22Rv1 (cell line): ENCODE data around the gene SRP19.

Source experiments
- CTCF ChIP-seq: fragments of 450-650 bp; IDR thresholded peaks from 2 replicates; pipeline ENCODE4 v1.5.1; 2017; ENCODE audit warnings: mild to moderate bottlenecking
- ZFX ChIP-seq: fragments of 450-650 bp; IDR thresholded peaks from 2 replicates; pipeline ENCODE4 v1.6.1; 2017; ENCODE audit warnings: antibody characterized with exemption, borderline replicate concordance

GRCh38 chr5:112918136-112918535 is 57.0 kb downstream of the SRP19 start:
- TF ChIP-seq CTCF (no peak), ZFX (no peak)
